Glutamatergic neuron (in vitro differentiated cells): ENCODE results near the gene USP24. TPM values are rescaled to one million over a fixed set of nuclear protein-coding genes. Genes with fewer than 3 reads are reported as not detected.

Experiments
- DNase-seq: peaks from one replicate; pipeline ENCODE4 v3.0.0; 2022
- H3K27ac Mint-ChIP-seq: one replicate; pipeline ENCODE4 v1.8.0; 2020; ENCODE audit warnings: mild to moderate bottlenecking, mixed read lengths, inconsistent platforms; ENCODE audit not compliant: unreplicated experiment
- H3K27me3 Mint-ChIP-seq: one replicate; pipeline ENCODE4 v1.8.0; 2020; ENCODE audit warnings: mild to moderate bottlenecking, moderate library complexity, mixed read lengths, inconsistent platforms; ENCODE audit not compliant: unreplicated experiment
- H3K36me3 Mint-ChIP-seq: one replicate; pipeline ENCODE4 v1.8.0; 2020; ENCODE audit warnings: mild to moderate bottlenecking, mixed read lengths, inconsistent platforms; ENCODE audit not compliant: unreplicated experiment
- H3K4me1 Mint-ChIP-seq: one replicate; pipeline ENCODE4 v1.8.0; 2020; ENCODE audit warnings: mild to moderate bottlenecking, low read depth, mixed read lengths, inconsistent platforms; ENCODE audit not compliant: unreplicated experiment
- H3K4me3 Mint-ChIP-seq: one replicate; pipeline ENCODE4 v1.8.0; 2020; ENCODE audit warnings: mild to moderate bottlenecking, mixed read lengths, inconsistent platforms; ENCODE audit not compliant: unreplicated experiment
- H3K9me3 Mint-ChIP-seq: one replicate; pipeline ENCODE4 v1.8.0; 2020; ENCODE audit warnings: mild to moderate bottlenecking, moderate library complexity, mixed read lengths, inconsistent platforms; ENCODE audit not compliant: unreplicated experiment
- CTCF ChIP-seq: fragments of 200-600 bp; sonication (generic); IDR thresholded peaks from one replicate; pipeline ENCODE4 v1.5.0; 2021; ENCODE audit not compliant: partially characterized antibody, unreplicated experiment
- total RNA-seq: library from RNA; stranded (reverse); fragmentation: NEBNext Ultra II Directional; extraction: Animal tissue kit (Norgen Biotek cat#: 25700); gene quantifications from one replicate; pipeline ENCODE4 v1.2.1, GENCODE V29; 2021; ENCODE audit not compliant: unreplicated experiment

The USP24 gene
- total RNA-seq, 1 donor from 2014 or later = 54.6 TPM

- Mint-ChIP-seq H3K9me3 (peaks cover 3% of the 10 kb centered on the region), H3K27me3 (peaks cover 8% of the 10 kb centered on the region), H3K4me1 (peaks cover 1% of the 10 kb centered on the region), H3K36me3 (no peaks in the 10 kb centered on the region), H3K4me3 (no peak overlapping the region), H3K27ac (no peak overlapping the region)
- no peak for TF ChIP-seq CTCF
- DNase-seq = no peak
Observed at GRCh38 chr1:55052221-55053142, 162.7 kb downstream of the USP24 start.

- H3K9me3 Mint-ChIP-seq = peaks cover 3% of the 10 kb centered on the region
- no peak overlapping the region for H3K27ac Mint-ChIP-seq
- peaks cover 6% of the 10 kb centered on the region for H3K27me3 Mint-ChIP-seq
- peaks cover 1% of the 10 kb centered on the region for H3K4me1 Mint-ChIP-seq
- H3K4me3 Mint-ChIP-seq = no peak overlapping the region
- no peaks in the 10 kb centered on the region for H3K36me3 Mint-ChIP-seq
- DNase-seq = no peak
- TF ChIP-seq CTCF = no peak
Observed at GRCh38 chr1:55051621-55052020, 163.5 kb downstream of the USP24 start.

DNA sequence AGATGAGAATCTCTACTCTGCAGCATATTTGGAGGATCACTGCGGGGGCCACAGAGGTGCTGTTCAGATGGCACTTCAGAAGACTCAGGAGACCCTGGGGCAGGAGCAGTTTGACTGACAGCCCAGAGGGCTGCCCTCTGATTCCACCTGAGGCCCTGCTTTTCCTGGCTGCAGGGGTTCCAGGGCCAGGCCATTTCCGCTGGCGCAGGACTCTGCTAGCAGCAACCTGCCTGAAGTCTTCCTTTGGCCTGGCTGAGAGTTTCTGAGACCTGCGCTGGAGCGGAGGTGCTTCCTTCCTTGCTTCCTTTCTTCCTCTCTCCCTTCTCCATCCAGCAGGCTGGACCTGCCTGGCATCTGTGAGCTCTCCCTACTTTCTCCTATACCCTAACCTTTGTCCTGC is 164.0 kb downstream of the USP24 start:
- peaks cover 1% of the 10 kb centered on the region for H3K4me1 Mint-ChIP-seq
- TF ChIP-seq CTCF = no peak
- no peak overlapping the region for H3K27ac Mint-ChIP-seq
- H3K27me3 Mint-ChIP-seq = peaks cover 5% of the 10 kb centered on the region
- H3K36me3 Mint-ChIP-seq = no peaks in the 10 kb centered on the region
- H3K9me3 Mint-ChIP-seq = peaks cover 3% of the 10 kb centered on the region
- H3K4me3 Mint-ChIP-seq = no peak overlapping the region
- DNase-seq = no peak

DNA sequence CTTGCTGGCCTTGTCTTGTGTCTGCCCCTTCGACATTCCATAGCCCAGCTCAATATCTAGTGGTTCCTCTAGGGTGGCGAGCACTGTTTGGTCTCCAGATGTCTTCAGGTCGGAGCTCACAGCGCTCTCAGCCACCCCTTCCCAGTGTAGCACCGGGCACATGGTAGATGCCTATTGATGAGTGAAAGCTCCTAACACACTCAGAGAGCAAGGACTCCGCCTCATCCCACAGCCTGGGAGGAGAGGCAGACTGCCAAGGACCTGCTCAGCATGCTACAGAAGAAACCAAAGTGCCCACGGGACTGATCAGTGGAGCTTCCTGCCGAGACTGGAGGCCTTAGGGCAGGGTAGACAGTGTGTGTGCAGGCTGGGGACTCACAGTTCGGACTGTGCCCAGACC is 164.9 kb downstream of the USP24 start:
- Mint-ChIP-seq H3K27me3 (peaks cover 3% of the 10 kb centered on the region), H3K9me3 (peaks cover 3% of the 10 kb centered on the region), H3K4me1 (peaks cover 1% of the 10 kb centered on the region), H3K36me3 (no peaks in the 10 kb centered on the region), H3K27ac (no peak overlapping the region), H3K4me3 (no peak overlapping the region)
- DNase-seq = no peak
- no peak for TF ChIP-seq CTCF

DNA sequence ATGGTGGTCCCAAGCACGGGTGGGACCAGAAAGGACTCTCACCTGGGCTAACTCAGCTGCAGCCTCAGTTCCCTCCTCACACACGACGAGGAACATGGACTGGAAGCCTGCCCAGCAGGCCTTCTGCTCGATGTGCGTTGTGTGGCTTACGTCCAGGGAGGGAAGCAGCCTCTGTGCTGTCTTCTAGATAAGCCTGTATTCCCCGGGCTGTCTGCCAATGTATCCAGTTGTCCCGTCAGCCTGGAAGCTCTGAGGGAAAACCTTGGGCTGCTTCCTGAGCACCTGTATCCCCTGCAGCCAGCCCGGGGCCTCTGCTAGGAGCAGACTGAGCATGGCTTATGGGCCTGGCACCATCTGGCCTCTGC is 165.3 kb downstream of the USP24 start:
- Mint-ChIP-seq H3K9me3 (peaks cover 3% of the 10 kb centered on the region), H3K27me3 (peaks cover 4% of the 10 kb centered on the region), H3K4me1 (peaks cover 2% of the 10 kb centered on the region), H3K4me3 (no peak overlapping the region), H3K27ac (no peak overlapping the region), H3K36me3 (no peaks in the 10 kb centered on the region)
- TF ChIP-seq CTCF = no peak
- no peak for DNase-seq
